ENCODE measurements around the gene ZNF675.
"Not testable (repeated sequence)": the region's sequence is repeated elsewhere in the genome, so short reads cannot be mapped to it uniquely, and the experiment has no call there.

The ZNF675 gene

GRCh38 chr19:23686621-23687423, at the start of gene ZNF675:
ZNF675 (minus strand) TSS chr19:23687212; CDS start chr19:23687033, 179 bp downstream.
- in situ Hi-C loops (cut with MboI; ENCODE audit: low sequenced_read_pairs), result no loop called here

- in situ Hi-C loops (cut with MboI; ENCODE audit: low sequenced_read_pairs), result not testable (repeated sequence)
Measured at GRCh38 chr19:23730729-23731465, 43.9 kb upstream of the ZNF675 start.

- in situ Hi-C loops (cut with MboI; ENCODE audit: low sequenced_read_pairs), result not testable (repeated sequence)
Measured at GRCh38 chr19:23724161-23724560, 37.1 kb upstream of the ZNF675 start.

- in situ Hi-C loops (cut with MboI; ENCODE audit: low sequenced_read_pairs), result no loop called here
Measured at GRCh38 chr19:23718802-23719201, 31.8 kb upstream of the ZNF675 start.

- in situ Hi-C loops (cut with MboI; ENCODE audit: low sequenced_read_pairs), result no loop called here
Measured at GRCh38 chr19:23716792-23717191, 29.8 kb upstream of the ZNF675 start.

GRCh38 chr19:23709347-23709746, 22.3 kb upstream of the ZNF675 start:
- in situ Hi-C loops (cut with MboI; ENCODE audit: low sequenced_read_pairs), result no loop called here

GRCh38 chr19:23706657-23707056, 19.6 kb upstream of the ZNF675 start:
- in situ Hi-C loops (cut with MboI; ENCODE audit: low sequenced_read_pairs), result no loop called here

- in situ Hi-C loops (cut with MboI; ENCODE audit: low sequenced_read_pairs), result no loop called here
Measured at GRCh38 chr19:23699521-23699860, 12.5 kb upstream of the ZNF675 start.

- in situ Hi-C loops (cut with MboI; ENCODE audit: low sequenced_read_pairs), result no loop called here
Measured at GRCh38 chr19:23698711-23699520, 11.9 kb upstream of the ZNF675 start.

- in situ Hi-C loops (cut with MboI; ENCODE audit: low sequenced_read_pairs), result not testable (repeated sequence)
Measured at GRCh38 chr19:23692937-23693336, 5.9 kb upstream of the ZNF675 start.

GRCh38 chr19:23673132-23673531, 13.9 kb downstream of the ZNF675 start:
- in situ Hi-C loops (cut with MboI; ENCODE audit: low sequenced_read_pairs), result no loop called here

- in situ Hi-C loops (cut with MboI; ENCODE audit: low sequenced_read_pairs), result not testable (repeated sequence)
Measured at GRCh38 chr19:23668606-23669005, 18.4 kb downstream of the ZNF675 start.

- in situ Hi-C loops (cut with MboI; ENCODE audit: low sequenced_read_pairs), result no loop called here
Measured at GRCh38 chr19:23665651-23666410, 21.2 kb downstream of the ZNF675 start.

GRCh38 chr19:23649817-23650216, 37.2 kb downstream of the ZNF675 start:
- in situ Hi-C loops (cut with MboI; ENCODE audit: low sequenced_read_pairs), result not testable (repeated sequence)
